Fibroblast of skin of abdomen (primary cell): Measurements from ENCODE around the gene JARID2.

Experiments used
- DNase-seq: peaks from one replicate; pipeline ENCODE4 v3.0.0-alpha.2; 2013

The JARID2 gene

DNA sequence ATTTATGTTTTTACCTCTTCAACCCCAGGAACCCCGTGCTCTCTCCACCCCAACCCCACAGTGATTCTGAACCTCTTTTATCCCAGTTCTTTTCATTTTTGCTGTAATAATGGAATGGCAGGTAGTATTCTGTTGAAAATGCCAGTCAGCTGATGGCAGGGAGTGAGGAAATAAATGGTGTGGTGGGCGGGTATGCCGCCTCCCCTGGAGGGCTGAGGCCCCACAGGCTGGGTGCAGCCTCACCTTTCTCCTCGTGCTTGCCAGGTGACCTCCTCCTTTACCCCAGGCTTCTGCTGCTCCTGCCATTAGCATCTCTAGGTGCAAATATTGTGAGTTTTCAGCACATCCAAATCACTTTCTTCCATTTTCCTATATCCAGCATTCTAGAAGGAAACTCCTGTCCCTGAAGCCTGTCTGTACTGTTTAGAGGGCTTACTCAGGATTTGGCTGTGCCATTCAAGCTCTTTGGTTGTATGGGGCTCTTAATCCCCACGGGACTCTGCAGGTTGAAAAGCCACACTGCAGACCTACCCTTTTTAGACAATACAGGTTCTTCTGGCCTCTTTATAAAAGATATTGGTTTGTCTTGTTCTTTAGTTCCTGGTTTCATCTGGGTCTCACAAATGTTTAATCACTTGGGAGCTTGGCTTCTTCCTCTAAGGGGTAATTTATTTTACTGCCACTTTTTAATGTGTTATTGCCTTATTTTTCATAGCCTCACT is 201.8 kb downstream of the JARID2 start:
- no peak for DNase-seq

DNA sequence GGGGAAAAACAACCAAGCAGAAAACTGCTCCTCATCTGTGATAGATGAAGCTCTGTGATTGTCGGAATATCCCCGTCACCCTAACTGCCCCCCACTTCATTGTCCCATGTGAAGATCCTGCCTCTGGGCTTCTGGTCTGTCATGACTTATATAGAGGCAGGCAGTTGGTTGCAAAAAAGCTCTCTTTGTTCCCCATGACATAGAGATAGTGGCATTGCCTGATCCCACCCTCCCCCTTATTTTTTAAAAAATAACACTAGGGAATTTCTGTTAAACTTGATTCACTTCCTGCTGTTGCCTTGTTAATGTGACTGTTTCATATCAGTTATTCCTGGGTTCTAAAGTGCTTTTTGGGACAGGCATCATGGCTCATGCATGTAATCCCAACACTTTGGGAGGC is 203.1 kb downstream of the JARID2 start:
- DNase-seq = no peak

DNA sequence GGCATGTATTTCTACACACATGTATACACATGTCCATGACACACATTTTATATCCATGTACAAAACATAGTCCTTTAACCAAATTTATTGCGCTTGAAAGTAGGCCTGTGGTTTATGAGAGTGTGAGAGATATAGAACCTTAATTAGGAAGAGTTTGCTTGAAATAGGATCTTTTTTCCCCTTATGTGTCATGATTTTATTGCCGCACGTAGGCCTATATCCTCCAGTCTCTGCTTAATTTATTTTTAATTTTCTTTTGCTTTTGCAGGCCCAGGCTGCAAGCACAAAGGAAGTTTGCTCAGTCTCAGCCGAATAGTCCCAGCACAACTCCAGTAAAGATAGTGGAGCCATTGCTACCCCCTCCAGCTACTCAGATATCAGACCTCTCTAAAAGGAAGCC is 205.9 kb downstream of the JARID2 start:
- DNase-seq = no peak

DNA sequence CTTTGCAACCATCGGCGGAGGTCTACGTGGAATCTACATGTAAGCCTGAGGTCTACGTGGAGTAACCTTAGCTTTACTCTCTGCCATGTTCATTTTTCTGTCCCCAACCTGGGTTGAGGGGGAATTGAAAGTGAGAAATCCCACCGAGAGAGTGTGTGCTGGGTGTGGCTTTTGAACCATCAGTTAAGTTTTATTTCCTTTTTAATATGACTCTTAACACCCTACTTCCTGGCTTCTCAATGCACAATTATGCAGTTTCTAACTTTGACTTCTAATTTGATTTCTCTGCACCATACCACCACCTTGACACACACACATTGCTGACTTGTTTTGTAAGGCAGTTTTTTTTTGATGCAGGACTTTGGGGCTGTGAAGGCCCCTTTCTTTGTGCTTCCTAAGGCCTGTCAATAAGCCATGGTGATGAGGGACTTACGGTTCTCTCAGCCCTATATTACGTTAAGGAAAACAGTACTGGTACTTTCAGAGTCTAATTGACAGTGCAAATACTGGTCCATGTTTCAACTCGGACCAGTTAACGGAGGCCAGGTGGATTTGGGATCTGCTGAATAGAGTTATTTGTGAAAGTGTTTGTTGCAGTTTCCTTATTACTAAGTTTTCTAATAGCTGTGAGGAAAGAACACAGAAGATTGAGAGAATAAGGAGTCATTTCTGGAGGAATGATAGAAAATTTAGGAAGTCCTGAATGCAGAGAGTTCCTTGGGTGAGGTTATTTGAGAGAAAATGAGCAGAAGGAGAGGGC is 206.5 kb downstream of the JARID2 start:
- DNase-seq = no peak

DNA sequence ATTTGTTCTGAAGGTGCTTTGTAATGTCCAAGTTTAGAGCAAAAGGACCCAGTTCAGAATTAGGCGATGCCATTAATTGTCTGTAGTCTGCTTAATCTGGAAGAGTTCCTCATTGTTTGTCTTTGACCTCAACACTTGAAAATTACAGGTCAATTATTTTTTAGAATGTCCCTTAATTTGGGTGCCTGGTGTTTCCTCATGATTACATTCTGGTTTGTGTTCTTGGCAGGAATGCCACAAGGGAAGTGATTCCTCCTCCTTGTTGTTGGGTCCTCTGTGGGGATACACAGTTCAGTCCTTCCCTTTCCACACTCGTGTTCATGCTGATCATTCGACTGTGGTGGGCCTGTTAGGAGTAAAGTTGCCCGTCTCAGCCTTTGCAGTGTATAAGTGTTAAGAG is 207.3 kb downstream of the JARID2 start:
- no peak for DNase-seq

DNA sequence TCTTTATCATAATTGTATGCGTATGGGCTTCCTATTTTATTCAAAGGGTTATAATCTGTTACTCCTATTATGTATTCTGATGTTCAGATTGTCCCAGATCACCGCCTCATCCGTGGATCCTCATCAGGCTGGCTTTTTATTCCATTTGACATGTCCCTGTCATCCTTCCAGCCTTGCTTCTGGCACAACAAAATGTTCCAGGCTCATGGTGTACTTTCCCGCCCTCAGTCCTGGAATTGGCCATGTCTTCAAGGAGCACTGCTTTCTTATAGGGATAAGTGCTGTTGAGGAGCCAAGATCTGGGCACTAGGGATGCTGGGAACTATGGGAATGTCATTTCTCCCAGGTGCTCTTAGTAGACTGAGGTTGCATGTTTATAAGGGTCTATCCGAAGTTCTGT is 207.8 kb downstream of the JARID2 start:
- DNase-seq = no peak

DNA sequence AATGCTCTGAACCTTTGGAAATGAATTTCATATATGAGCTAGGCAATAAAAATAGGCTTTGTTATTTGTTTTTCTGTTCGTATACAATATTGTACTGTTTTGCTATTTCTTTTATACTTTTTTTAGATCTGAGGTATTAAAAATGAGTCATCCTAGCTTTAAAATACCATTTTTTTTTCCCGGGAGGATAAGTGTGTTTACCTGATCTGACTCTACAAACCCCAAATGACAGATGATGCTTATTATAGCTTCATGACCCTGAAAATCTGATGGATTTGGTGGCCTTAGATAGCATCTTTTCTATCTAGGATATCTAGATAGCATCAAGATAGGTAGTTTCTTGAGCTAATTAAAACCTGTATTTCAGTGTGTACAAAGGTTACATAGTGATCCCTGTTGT is 210.6 kb downstream of the JARID2 start:
- DNase-seq = no peak

DNA sequence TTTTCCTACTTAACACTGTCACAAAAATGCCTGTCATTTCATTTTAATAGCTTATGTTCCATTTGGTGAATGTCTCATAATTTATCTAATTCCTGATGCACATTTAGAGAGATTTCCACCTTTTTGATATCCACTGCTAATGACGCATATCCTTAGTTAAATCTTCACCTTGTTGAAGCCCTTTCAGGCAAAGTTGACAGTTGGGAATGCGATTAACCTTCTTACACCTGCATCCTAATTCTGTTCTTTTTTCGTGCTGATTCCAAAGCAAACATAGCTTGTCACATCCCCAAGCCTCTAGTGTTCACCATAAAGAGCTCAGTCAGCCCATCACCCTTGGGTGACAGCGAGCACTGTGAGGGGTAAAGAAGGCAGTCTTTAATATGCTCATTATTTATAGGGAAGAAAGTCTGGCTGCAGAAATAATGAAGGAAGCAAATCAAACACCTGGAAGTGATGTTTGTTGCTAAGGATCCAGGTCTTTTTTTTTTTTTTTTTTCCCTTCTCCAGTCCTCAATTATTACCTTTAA is 211.3 kb downstream of the JARID2 start:
- no peak for DNase-seq

DNA sequence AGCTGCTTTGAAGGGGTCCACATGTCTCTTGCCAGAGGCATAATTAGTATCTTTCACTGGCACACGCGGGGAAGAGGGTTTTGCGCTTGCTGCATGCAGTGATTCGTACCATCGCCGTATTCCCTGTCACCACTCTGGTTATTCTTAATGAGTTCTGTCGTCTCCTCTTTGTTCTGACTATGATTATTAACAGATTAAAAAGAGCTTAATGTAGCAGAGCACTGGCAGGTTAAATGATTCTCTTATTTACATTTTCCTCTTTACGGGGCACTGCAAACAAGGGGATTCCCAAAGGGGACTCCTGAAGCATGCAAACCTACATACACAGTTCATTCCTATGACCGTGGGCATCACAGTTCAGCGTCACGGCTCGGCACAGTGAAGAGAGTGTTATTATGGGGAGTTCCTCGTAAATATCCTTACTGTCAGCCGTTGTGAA is 212.2 kb downstream of the JARID2 start:
- DNase-seq = no peak

DNA sequence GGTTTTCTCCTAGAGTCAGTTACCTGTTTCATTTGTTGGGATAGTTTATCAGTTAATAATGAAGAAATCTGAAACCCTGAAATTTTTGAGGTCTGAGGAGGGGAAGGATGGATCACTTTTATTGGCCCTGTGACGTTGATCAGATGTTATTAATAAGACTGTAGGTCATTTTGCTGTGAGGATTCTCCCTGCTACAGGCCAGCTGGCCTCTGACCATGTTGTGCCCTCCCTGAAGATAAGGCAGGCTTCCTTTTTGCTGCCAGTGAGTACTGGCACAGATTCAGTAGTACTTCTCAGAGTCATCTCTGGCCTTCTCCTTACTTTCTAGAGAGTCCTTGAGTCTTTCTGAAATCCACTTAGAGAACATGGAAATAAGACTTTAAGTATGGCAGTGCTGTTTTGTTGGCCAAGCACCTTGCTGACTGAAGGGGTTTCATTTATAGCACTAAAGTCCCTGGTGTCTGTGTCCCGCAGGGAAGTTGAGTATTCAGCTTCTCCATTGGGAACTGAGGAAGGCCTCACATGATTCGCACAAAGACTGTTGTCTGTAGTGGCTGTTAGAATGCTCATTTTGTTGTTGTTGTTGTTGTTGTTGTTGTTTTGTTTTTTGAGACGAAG is 214.3 kb downstream of the JARID2 start:
- no peak for DNase-seq

DNA sequence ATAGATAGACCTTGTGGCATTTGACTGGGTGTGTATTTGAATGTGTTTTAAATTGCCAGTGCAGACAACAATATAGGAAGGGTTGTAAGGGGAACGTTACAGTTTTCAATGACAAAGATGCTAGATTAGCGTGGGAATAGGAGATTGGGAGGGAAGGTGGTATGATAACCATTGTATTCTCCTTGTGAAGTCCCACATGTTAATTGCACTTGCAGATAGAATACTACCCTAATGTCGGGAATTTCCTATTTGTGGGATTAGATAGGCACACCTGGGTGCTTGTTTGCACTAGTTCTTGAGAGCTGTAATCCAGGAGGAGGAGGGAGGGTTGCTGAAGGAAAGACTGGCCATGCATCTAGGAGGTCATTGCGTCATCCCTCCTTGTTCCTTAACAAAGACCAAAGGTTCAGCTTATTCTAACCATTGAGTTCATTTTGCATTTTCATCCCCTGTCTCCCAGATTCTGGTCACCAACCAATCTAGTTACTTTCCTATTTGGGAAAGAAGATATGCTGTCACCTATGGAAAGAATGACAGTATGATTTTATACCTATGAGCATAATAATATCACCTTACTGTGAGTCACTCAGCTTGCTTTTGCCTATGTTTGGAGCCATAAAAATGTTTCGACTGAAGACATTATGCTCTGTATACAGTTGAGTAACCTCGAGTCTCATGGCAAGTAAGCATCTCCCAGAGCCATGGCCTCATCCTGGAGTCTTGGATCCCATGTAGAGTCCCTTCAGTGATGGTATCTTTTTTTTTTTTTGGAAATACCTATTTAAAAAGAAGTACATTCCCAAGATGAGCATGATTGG is 215.5 kb downstream of the JARID2 start:
- no peak for DNase-seq

DNA sequence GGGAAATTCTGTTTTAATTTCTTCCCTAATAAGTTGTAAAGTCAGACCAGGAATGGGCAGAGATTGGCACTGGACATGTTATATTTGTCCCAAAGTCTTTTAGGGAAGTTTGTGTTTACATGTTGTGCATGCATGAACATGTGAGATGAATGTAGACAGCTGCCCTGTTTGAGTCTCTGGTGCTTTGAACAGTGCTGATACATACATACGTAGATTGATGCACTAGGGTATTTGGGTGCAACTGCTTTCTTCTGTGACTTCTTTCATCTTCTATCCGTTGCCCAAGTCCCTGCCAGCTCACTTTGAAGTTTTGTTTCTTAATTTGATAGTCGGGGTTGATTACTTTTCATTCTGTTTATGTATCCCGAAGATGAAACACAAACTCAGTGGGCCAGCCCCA is 216.4 kb downstream of the JARID2 start:
- no peak for DNase-seq

DNA sequence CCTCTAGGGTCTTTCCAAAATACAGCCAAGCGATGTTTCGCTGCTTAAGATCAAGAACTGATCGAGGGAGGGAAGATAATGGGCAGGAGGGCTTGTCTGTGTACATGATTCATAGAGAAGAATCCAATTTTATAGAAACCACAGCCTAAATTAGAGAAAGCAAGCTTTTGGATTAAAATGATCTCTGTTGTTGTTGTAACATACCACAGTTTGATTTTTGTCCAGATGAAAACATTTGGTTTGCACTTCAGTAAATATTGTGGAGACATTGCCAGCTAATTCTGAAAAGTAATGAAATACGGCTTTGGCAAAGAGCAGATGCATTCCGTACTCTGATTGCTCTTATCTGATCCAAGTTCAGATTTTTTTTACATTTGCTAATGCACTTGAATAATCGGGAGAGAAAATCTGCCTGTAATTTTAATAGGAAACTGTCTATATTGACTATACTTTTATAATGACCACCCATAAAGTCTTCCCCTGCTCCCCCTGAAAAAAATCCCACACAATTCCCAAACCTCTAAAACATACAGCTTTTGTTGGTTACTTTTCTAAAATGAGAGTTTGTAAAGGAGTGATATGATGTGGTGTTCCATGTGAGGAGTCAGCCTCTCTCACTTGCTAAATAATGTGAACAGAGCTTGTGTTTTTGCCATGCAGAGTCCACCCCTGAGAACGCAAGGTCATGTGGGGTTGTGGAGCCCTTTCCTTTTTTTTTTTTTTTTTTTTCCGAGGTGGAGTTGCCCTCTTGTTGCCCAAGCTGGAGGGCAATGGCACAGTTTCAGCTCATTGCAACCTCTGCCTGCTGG is 217.1 kb downstream of the JARID2 start:
- DNase-seq = peak; percentile 78

DNA sequence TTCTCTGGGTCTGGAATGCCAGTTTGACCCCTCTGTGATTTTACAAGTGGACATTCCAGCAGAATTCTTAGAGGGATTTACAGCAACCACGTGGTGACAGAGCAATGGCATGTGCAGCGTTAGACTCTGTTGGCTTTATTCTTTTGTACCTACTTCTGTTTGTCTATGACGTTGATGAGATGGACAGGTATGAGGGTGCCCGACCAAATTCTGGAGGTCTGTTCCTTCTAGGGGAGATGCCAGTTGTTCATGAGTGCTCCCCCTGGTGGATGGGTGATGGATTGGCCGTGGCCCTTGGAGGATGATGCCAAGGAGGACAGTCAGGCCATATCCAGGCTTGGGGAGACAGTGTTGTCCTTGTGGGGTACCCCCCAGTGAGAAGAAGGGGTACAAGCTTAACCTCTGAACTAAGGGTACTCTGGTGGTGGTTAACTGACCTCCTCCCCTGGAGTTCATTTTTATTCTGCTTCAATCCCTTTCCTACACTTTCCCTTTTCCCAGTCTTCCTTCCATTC is 218.4 kb downstream of the JARID2 start:
- no peak for DNase-seq

DNA sequence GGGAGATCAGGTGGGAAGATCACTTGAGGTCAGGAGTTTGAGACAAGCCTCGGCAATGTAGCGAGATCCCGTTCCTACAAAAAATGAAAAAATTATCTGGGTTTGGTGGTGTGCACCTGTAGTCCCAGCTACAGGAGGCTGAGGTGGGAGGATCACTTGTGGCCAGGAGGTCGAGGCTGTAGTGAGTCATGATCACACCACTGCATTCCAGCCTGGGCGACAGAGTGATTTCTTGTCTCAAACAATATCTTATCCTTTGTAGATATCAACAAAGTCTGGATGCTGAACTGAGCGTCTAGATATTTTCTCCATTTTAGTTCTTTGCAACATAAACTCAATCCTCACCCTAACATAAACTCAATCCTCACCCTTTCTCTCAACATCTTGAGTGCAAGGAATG is 219.3 kb downstream of the JARID2 start:
- DNase-seq = no peak

DNA sequence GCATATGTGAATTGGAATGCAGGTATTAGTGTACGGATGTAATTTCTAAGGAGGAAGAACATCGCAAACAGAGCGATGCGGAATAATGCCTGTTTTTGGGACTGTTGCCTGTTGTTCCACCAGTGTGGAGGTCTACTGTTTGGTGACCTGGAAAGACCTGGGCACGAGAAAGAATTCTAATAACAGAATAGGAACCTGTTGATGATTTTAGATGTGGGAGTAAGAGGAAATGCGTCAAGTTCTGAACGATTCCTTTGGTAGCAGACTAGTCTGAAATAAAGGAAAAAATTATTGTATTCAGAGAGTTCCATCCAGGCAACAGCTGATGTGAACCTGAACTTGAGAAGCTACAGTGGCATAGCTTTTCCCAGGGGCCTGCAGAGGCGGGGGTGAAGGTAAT is 224.9 kb downstream of the JARID2 start:
- DNase-seq = no peak

DNA sequence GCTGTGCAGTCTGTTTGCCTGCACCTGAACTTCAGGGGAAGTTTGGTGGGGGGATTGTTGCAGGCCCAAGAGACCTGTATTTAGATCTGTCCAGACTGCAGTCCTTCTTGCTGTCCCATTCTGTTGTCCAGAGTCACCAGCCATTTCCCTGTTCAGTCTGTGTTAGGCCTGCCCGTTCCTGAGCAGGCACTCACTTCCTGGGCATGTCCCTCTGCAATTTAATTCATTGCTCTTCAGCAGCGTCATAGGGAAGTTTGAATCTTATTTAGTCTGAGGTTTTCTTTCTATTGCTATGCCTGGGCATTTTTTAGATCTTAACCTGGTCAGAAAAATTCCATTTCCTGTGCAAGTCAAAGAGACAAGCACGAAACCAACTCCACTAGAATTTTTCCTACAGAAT is 226.8 kb downstream of the JARID2 start:
- DNase-seq = no peak

DNA sequence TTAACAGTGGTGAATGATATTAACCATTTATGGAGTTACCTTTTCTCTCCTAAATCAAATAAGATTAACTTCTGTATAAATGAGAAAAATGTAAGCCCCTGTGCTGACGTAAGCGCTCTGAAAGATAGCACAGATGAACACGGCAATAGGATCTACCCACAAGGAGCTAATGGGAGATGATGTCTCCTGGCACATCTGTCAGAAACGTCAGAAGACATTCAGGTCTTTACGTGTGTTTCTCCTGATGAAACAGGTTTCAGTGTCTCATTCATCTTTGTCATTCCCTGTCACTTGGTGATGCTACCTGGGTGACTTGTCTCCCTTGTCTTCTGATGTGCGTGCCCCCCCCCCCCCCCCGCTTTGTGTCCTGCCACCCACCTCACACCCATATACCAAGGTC is 227.3 kb downstream of the JARID2 start:
- no peak for DNase-seq

DNA sequence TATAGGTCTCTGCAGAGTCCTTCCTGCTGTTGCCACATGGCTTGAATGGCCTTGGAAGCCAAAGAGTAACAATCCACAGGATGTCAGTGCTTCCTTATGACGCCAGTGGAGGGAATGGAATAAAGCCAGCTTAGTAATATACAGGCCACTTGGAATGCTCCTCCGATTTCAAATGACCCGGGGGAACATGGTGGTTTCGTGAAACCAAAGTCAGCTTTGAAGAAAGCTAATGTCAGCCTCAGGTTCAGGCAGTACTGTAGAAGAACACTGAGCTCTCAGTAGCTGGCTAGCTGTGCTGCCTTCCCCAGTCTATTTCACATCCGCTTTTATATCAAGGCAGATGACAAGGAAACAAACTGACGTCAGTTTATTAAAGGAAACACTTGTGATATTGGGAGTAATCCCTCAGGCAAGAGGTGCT is 227.9 kb downstream of the JARID2 start:
- peak; percentile 46 for DNase-seq

DNA sequence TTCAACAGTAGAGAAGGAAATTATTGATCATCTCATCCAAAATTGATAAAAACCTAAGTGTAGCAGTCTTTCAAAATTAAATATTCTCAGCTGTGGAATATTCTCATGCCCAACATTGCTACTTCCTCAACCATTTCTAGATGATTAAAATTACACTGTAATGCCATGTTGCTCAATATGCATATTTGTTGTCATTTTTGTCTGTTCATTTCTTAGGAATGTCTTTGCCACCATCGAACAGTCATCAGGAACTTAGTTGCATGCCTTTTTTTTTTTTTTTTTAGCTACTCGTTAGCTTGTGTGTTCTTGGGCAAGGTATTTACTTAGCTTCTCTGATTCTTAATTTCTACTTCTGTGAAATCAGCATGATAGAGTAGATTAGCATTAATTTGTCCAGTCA is 228.3 kb downstream of the JARID2 start:
- peak; percentile 63 for DNase-seq

DNA sequence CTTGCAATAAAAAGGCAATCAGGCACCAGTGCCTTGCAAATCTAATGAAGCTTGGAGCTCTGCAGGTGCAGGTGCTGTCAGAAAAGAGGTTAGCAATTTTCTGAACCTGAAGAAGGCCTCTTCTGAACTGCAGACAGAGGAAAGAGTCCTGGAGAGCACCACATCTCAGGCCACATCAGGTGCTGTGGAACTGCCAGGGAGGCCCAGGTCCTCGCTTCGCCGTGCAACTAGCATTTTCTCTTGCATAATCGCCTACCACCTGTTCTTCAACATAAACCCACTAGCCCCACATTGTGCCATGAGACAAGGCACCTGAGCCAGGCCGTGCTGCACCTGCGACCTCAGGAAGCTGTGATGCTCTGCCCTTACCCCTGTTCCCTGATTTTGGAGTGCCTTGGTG is 229.4 kb downstream of the JARID2 start:
- DNase-seq = no peak

DNA sequence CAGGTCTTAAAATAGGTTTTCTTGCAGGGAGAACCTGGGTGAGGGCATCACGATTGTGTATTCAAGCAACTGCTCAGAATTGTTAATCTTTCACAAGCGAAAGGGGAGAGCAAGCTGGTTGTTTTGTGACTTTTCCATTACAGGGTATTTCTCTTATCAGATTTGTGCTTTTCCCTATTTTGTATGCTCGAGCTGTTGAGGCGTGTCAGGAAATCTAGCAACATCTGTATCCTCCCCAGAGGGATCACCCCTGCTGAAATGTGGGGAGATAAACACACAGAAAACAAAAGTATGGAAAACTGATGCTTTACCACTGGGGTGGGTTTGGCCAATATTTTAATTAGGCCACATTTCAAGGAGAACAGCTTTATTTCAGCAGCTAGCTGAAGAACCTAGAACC is 230.0 kb downstream of the JARID2 start:
- DNase-seq = no peak
